ENCODE measurements around the gene ETNK1. TPM values are rescaled to one million over a fixed set of nuclear protein-coding genes. Genes with fewer than 3 reads are reported as not detected.
"Not testable (repeated sequence)": the region's sequence is repeated elsewhere in the genome, so short reads cannot be mapped to it uniquely, and the experiment has no call there.

The ETNK1 gene
- total RNA-seq, 2 experiments from 2014 or later, result 54.9 to 55.2 TPM

GRCh38 chr12:22598763-22599161, 26.2 kb upstream of the ETNK1 start:
- ATAC-seq (no peak), DNase-seq (no peak)
- Mint-ChIP-seq H3K27me3 (peaks cover 4% of the 10 kb centered on the region), H3K4me1 (ENCODE audit: low read depth) (peaks cover 6% of the 10 kb centered on the region), H3K4me3 (no peak overlapping the region), H3K36me3 (ENCODE audit: low read depth) (no peaks in the 10 kb centered on the region), H3K27ac (no peak overlapping the region), H3K9me3 (no peaks in the 10 kb centered on the region)
- intact Hi-C loops (cut with micrococcal nuclease), result no loop called here
- TF ChIP-seq CTCF (IDR thresholded peaks at IDR 0.05), result no peak
- ChIA-PET CTCF (no interaction called here), POLR2A (no interaction called here)

- Mint-ChIP-seq H3K4me1 (ENCODE audit: low read depth) (peaks cover 6% of the 10 kb centered on the region), H3K36me3 (ENCODE audit: low read depth) (no peaks in the 10 kb centered on the region), H3K27me3 (peaks cover 4% of the 10 kb centered on the region), H3K4me3 (no peak overlapping the region), H3K9me3 (no peaks in the 10 kb centered on the region), H3K27ac (no peak overlapping the region)
- POLR2A ChIA-PET, result no interaction called here
- ATAC-seq, result no peak
- CTCF ChIA-PET, result no interaction called here
- DNase-seq, result no peak
- TF ChIP-seq CTCF (IDR thresholded peaks at IDR 0.05), result no peak
- intact Hi-C loops (cut with micrococcal nuclease), result no loop called here
These were observed 24.8 kb upstream of the ETNK1 start for GRCh38 chr12:22600181-22600580.

GRCh38 chr12:22609501-22609900, 15.5 kb upstream of the ETNK1 start:
- Mint-ChIP-seq H3K4me1 (ENCODE audit: low read depth) (no peaks in the 10 kb centered on the region), H3K27ac (no peak overlapping the region), H3K36me3 (ENCODE audit: low read depth) (no peaks in the 10 kb centered on the region), H3K9me3 (peaks cover 14% of the 10 kb centered on the region), H3K27me3 (no peaks in the 10 kb centered on the region), H3K4me3 (no peak overlapping the region)
- ChIA-PET POLR2A (interaction anchor here (1.5 kb wide), 1 partner anchor 15 kb away, joined by 3 read pairs; the partner anchor contains the start of gene ETNK1), CTCF (no interaction called here)
- ATAC-seq, result no peak
- no peak for TF ChIP-seq CTCF (IDR thresholded peaks at IDR 0.05)
- no peak for DNase-seq
- intact Hi-C loops (cut with micrococcal nuclease), result no loop called here

DNA sequence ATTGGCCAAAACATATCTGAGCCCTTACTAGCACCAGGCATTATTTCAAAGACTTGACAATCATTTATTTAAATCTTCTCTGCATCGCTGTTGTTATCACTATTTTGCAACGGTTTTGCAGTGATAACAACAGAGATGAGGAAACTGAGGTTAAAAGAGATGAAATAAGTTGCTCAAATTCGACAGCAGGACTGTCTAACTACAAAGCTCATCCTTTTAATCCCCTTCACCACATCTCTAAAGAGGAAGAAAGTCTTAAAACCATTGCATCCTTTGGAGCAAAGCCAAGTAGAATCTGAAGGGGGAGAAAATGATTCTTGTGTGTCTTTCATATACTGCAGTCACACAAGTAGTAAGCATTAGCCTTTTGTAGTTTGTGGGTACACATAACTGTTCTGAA, 14.8 kb upstream of the ETNK1 start:
- DNase-seq (no peak), ATAC-seq (no peak)
- H3K4me3 Mint-ChIP-seq, result no peak overlapping the region
- no peak overlapping the region for H3K27ac Mint-ChIP-seq
- CTCF ChIA-PET, result no interaction called here
- no peak for TF ChIP-seq CTCF (IDR thresholded peaks at IDR 0.05)
- POLR2A ChIA-PET, result interaction anchor here (1.5 kb wide), 1 partner anchor 15 kb away, joined by 3 read pairs; the partner anchor contains the start of gene ETNK1
- H3K4me1 Mint-ChIP-seq (ENCODE audit: low read depth), result no peaks in the 10 kb centered on the region
- H3K9me3 Mint-ChIP-seq, result peaks cover 15% of the 10 kb centered on the region
- H3K27me3 Mint-ChIP-seq, result no peaks in the 10 kb centered on the region
- H3K36me3 Mint-ChIP-seq (ENCODE audit: low read depth), result no peaks in the 10 kb centered on the region
- intact Hi-C loops (cut with micrococcal nuclease), result no loop called here

DNA sequence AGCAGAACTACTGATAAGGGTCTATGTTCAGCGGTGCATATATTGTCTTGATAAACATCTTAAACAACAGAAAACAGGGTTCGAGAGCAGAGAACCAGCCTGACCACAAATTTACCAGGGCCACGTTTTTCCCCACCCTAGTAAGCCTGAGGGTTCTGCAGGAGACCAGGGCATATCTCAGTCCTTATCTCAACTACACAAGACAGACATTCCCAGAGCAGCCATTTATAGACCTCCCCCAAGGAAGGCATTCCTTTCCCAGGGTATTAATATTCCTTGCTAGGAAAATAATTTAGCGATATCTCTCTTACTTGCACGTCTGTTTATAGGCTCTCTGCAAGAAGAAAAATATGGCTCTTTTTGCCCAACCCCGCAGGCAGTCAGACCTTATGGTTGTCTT, 12.1 kb upstream of the ETNK1 start:
- POLR2A ChIA-PET; intact Hi-C loops (cut with micrococcal nuclease): not testable (repeated sequence)

More for the DNA sequence above, 12.1 kb upstream of the ETNK1 start:
- ATAC-seq; H3K27ac Mint-ChIP-seq; H3K4me3 Mint-ChIP-seq; H3K4me1 Mint-ChIP-seq (ENCODE audit: low read depth); H3K27me3 Mint-ChIP-seq; CTCF ChIA-PET; DNase-seq; H3K36me3 Mint-ChIP-seq (ENCODE audit: low read depth): not testable (repeated sequence)
- H3K9me3 Mint-ChIP-seq, result peaks cover 24% of the 10 kb centered on the region
